ENCODE measurements around the gene IMMT.

DNA sequence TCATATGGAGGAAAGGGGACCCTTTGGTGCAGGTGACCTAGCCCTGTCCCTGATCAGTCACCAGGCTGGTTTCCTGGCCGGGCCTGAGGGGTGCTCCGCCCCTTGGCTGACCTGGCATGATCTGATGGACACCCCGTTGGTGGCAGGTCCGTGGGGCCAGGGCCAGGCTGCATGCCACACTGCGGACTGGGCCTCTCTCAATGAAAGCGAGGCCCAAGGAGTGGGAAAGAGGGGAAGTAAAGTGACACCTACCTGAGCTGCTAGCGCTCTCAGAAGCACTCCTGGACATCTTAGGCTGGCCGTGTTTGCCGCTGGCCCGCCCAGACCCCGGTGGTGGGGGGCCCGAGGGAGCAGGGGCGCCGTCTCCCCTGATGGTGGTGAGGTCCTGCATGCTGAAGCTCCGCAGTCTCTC, 37.1 kb upstream of the IMMT start:
- TF ChIP-seq, protein P1, sequence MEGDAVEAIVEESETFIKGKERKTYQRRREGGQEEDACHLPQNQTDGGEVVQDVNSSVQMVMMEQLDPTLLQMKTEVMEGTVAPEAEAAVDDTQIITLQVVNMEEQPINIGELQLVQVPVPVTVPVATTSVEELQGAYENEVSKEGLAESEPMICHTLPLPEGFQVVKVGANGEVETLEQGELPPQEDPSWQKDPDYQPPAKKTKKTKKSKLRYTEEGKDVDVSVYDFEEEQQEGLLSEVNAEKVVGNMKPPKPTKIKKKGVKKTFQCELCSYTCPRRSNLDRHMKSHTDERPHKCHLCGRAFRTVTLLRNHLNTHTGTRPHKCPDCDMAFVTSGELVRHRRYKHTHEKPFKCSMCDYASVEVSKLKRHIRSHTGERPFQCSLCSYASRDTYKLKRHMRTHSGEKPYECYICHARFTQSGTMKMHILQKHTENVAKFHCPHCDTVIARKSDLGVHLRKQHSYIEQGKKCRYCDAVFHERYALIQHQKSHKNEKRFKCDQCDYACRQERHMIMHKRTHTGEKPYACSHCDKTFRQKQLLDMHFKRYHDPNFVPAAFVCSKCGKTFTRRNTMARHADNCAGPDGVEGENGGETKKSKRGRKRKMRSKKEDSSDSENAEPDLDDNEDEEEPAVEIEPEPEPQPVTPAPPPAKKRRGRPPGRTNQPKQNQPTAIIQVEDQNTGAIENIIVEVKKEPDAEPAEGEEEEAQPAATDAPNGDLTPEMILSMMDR (IDR thresholded peaks at IDR 0.05; ENCODE audit: poor library complexity, severe bottlenecking): no peak
- TF ChIP-seq SMC3 (conservative IDR thresholded peaks at IDR 0.05; ENCODE audit: poor library complexity) (no peak), RAD21 (conservative IDR thresholded peaks at IDR 0.05) (no peak), MXI1 (conservative IDR thresholded peaks at IDR 0.05; ENCODE audit: poor library complexity, severe bottlenecking) (no peak), EZH2 (IDR thresholded peaks at IDR 0.05; ENCODE audit: borderline replicate concordance, insufficient read depth, low read length, poor library complexity, severe bottlenecking) (no peak)

All from neural cell (in vitro differentiated cells).